GM18868 (cell line): Measurements from ENCODE around the gene ZNF827.

Experiments used
- ATAC-seq: cut with Tn5 transposase; IDR thresholded peaks from one replicate; pipeline ENCODE4 v1.9.1; 2021; ENCODE audit warnings: mild to moderate bottlenecking, moderate library complexity; ENCODE audit not compliant: unreplicated experiment

The ZNF827 gene

GRCh38 chr4:145731028-145731427 is 207.6 kb downstream of the ZNF827 start:
- ATAC-seq, result no peak

- no peak for ATAC-seq
Measured at GRCh38 chr4:145730026-145730425, 208.6 kb downstream of the ZNF827 start.

GRCh38 chr4:145723336-145723735 is 215.3 kb downstream of the ZNF827 start:
- ATAC-seq, result no peak

GRCh38 chr4:145722561-145722960 is 216.1 kb downstream of the ZNF827 start:
- ATAC-seq, result no peak

GRCh38 chr4:145720656-145721055 is 218.0 kb downstream of the ZNF827 start:
- peak; percentile 33 for ATAC-seq

GRCh38 chr4:145719752-145720624 is 218.6 kb downstream of the ZNF827 start:
- peak; percentile 82 for ATAC-seq

GRCh38 chr4:145716661-145717200 is 221.9 kb downstream of the ZNF827 start:
- no peak for ATAC-seq

GRCh38 chr4:145716200-145716599 is 222.4 kb downstream of the ZNF827 start:
- no peak for ATAC-seq

- peak; percentile 95 for ATAC-seq
Measured at GRCh38 chr4:145709843-145710242, 228.8 kb downstream of the ZNF827 start.

GRCh38 chr4:145709336-145709735 is 229.3 kb downstream of the ZNF827 start:
- ATAC-seq, result peak; percentile 19
